Right lobe of liver (tissue), 6 donors: ENCODE data around the gene POLN. TPM values are rescaled to one million over a fixed set of nuclear protein-coding genes. Genes with fewer than 3 reads are reported as not detected.

Source experiments
- ATAC-seq, 4 donors: fragments of 200-7000 bp; cut with Tn5 transposase; one replicate each; pipeline ENCODE4 v1.9.1; 2020; ENCODE audit warnings: mild to moderate bottlenecking in 4 of 4, moderate library complexity in 4 of 4
- DNase-seq, 3 donors: peaks; one replicate each; pipeline ENCODE4 v3.0.0-alpha.2; 2020
- H3K27ac ChIP-seq, 3 donors: fragments of 200-600 bp; one replicate each; pipeline ENCODE4 v1.8.0; 2022
- H3K27me3 ChIP-seq, 2 donors: fragments of 200-600 bp; one replicate each; pipeline ENCODE4 v1.8.0; 2022
- H3K36me3 ChIP-seq, 4 donors: fragments of 200-600 bp; sonication (generic) in 1 of 4; one replicate each; pipeline versions ENCODE4 v1.5.1 to v1.8.0; 2017 to 2022; ENCODE audit warnings: control low read depth in 1 of 4
- H3K4me1 ChIP-seq, 4 donors: fragments of 200-600 bp; sonication (generic) in 1 of 4; one replicate each; pipeline versions ENCODE4 v1.5.1 to v1.8.0; 2017 to 2022; ENCODE audit warnings: control low read depth in 1 of 4
- H3K4me3 ChIP-seq, 3 donors: fragments of 200-600 bp; one replicate each; pipeline ENCODE4 v1.8.0; 2022
- H3K9me3 ChIP-seq, 4 donors: fragments of 200-600 bp; sonication (generic) in 1 of 4; one replicate each; pipeline versions ENCODE4 v1.5.1 to v1.8.0; 2017 to 2022; ENCODE audit warnings: control low read depth in 1 of 4
- POLR2A ChIP-seq: fragments of 450-650 bp; IDR thresholded peaks from one replicate; pipeline ENCODE4 v1.6.1; 2017; ENCODE audit warnings: antibody characterized with exemption, mild to moderate bottlenecking
- WGBS: methylation state at CpG from one replicate; pipeline ENCODE4 v1.1.6; 2018; ENCODE audit warnings: low coverage, low lambda C conversion rate; ENCODE audit not compliant: insufficient coverage; ENCODE audit errors: missing lambda C conversion rate; 5-methylcytosine and 5-hydroxymethylcytosine counted together
- intact Hi-C, 2 donors: fragments of 100-400 bp; cut with DNase I; formaldehyde crosslinking; loops; one replicate each; pipeline versions ENCODE4 v1.11.2 to v1.14.1; 2022
- total RNA-seq, 6 experiments: library from RNA; depleted of rRNA in 2 of 6; stranded (reverse); fragments of >200 nt in 2 of 6; fragmentation: NEBNext Ultra II Directional in 3 of 6; extraction: Animal tissue kit (Norgen Biotek cat#: 25700) in 3 of 6; gene quantifications; one replicate each; pipeline versions ENCODE4 v1.1.0 to v1.2.4, GENCODE V29; 2016 to 2023
- TF ChIP-seq, protein P1 (sequence below), 4 donors: fragments of 200-600 bp in 3 of 4; fragments of 450-650 bp in 1 of 4; IDR thresholded peaks; one replicate each; pipeline versions ENCODE4 v1.5.1 to v1.8.0; 2016 to 2022; ENCODE audit warnings: antibody characterized with exemption in 4 of 4, mild to moderate bottlenecking in 2 of 4
- donor health status: DM: no; HTN: yes; CAD: no.
- donor health status: DM: no; HTN: no; CAD: no.
- donor health status: DM: no; HTN: no; CAD: no.
- donor health status: DM: no; HTN: yes; CAD: no.
- donor health status: DM: no; HTN: yes; CAD: no.

POLN gene
- total RNA-seq, 6 experiments from 2014 or later, result 0.87 to 2.5 (median 1.4) TPM

DNA sequence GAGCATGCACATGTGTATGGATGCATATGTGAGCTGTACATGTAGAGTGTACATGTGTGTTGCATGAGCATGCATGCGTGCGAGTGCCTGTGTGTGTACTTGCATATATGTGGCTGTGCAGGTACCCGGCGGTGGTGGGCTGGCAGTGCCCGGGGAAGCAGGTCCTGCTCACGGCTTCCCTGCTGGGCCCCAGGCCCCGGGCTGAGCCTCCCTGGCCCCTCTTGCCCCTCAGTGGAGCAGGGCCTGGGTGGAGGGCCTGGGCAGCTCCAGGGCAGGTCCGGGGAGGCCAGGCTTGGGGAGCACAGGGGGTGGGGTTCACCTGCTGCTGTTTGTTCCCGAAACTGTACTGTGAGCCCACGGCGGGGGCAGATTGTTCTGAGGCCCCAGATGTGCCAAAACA is 173.4 kb downstream of the POLN start:
- no peaks in the 10 kb centered on the region for H3K4me1 ChIP-seq
- H3K4me3 ChIP-seq, result no peak overlapping the region
- no peak for ATAC-seq
- no CpG with 5 or more reads among the region's 11 CpGs for WGBS
- no peaks in the 10 kb centered on the region for H3K27me3 ChIP-seq
- no peak overlapping the region for H3K27ac ChIP-seq
- TF ChIP-seq POLR2A, result no peak
- TF ChIP-seq, protein P1, sequence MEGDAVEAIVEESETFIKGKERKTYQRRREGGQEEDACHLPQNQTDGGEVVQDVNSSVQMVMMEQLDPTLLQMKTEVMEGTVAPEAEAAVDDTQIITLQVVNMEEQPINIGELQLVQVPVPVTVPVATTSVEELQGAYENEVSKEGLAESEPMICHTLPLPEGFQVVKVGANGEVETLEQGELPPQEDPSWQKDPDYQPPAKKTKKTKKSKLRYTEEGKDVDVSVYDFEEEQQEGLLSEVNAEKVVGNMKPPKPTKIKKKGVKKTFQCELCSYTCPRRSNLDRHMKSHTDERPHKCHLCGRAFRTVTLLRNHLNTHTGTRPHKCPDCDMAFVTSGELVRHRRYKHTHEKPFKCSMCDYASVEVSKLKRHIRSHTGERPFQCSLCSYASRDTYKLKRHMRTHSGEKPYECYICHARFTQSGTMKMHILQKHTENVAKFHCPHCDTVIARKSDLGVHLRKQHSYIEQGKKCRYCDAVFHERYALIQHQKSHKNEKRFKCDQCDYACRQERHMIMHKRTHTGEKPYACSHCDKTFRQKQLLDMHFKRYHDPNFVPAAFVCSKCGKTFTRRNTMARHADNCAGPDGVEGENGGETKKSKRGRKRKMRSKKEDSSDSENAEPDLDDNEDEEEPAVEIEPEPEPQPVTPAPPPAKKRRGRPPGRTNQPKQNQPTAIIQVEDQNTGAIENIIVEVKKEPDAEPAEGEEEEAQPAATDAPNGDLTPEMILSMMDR (IDR thresholded peaks at IDR 0.05), result no peak
- intact Hi-C loops, result no loop called here
- DNase-seq, result peak in 1 of 3 donors; percentile 45
- no peaks in the 10 kb centered on the region for H3K9me3 ChIP-seq
- H3K36me3 ChIP-seq, result no peaks in the 10 kb centered on the region

DNA sequence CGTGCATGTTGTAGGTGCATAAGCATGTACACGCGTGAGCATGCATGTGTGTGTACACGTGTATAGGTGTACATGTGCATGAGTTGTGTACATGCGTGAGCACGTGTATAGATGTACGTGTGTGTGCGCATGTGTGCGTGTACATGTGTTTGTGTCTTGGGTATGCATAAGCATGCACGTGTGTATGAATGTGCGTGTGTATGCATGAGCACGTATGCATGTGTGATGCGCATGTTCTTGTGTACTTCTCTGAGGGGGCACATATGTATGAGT is 173.8 kb downstream of the POLN start:
- Histone ChIP-seq H3K27me3 (no peaks in the 10 kb centered on the region), H3K9me3 (no peaks in the 10 kb centered on the region), H3K36me3 (no peaks in the 10 kb centered on the region), H3K4me1 (no peaks in the 10 kb centered on the region), H3K27ac (no peak overlapping the region), H3K4me3 (no peak overlapping the region)
- TF ChIP-seq, protein P1 (IDR thresholded peaks at IDR 0.05), result no peak
- no peak for TF ChIP-seq POLR2A
- ATAC-seq, result no peak
- intact Hi-C loops, result no loop called here
- no peak for DNase-seq
- WGBS, result 92% methylated on average over 11 of the region's 13 CpGs

DNA sequence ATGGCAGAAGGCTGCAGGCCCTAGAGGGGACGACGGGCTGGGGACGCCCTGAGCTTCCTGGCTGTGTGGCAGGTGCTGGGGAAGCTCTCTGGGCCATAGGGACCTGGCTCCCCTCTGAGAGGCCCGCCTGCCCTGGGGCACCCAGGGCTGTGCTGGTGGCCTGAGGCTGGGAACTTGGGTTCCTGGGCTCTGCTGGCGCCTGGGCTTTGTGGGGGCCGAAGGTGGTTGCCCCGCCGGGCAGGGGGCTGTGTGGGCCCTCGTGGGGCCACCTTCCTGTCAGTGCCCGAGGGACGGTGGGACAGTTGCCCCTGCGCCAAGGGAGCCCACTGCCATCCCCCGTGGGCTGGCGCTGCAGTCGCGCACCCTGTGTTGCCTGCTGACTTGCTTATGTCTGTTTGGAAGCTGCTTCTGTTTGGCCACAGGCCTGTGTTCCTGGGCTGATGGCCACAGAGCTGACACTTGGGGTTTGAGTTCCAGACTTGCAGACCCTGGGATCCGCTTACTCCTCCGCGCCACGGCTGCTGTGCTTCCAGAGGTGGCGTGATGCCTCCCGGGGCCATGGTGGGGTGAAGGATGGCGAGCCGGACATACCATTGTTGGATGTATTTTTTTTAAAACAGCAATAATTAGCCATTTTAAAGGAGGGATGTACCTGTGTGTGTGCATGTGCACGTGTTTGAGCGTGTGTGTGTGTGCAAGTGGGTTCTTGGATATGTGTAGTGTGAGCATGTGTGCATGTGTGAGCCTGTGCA is 174.3 kb downstream of the POLN start:
- no peak overlapping the region for H3K27ac ChIP-seq
- 84% methylated on average over 15 of the region's 26 CpGs for WGBS
- TF ChIP-seq POLR2A, result no peak
- TF ChIP-seq, protein P1 (IDR thresholded peaks at IDR 0.05), result no peak
- no peaks in the 10 kb centered on the region for H3K36me3 ChIP-seq
- no peaks in the 10 kb centered on the region for H3K27me3 ChIP-seq
- no peak overlapping the region for H3K4me3 ChIP-seq
- intact Hi-C loops, result no loop called here
- H3K9me3 ChIP-seq, result no peaks in the 10 kb centered on the region
- no peak for ATAC-seq
- H3K4me1 ChIP-seq, result no peaks in the 10 kb centered on the region
- DNase-seq, result peak in 1 of 3 donors; percentile 44

DNA sequence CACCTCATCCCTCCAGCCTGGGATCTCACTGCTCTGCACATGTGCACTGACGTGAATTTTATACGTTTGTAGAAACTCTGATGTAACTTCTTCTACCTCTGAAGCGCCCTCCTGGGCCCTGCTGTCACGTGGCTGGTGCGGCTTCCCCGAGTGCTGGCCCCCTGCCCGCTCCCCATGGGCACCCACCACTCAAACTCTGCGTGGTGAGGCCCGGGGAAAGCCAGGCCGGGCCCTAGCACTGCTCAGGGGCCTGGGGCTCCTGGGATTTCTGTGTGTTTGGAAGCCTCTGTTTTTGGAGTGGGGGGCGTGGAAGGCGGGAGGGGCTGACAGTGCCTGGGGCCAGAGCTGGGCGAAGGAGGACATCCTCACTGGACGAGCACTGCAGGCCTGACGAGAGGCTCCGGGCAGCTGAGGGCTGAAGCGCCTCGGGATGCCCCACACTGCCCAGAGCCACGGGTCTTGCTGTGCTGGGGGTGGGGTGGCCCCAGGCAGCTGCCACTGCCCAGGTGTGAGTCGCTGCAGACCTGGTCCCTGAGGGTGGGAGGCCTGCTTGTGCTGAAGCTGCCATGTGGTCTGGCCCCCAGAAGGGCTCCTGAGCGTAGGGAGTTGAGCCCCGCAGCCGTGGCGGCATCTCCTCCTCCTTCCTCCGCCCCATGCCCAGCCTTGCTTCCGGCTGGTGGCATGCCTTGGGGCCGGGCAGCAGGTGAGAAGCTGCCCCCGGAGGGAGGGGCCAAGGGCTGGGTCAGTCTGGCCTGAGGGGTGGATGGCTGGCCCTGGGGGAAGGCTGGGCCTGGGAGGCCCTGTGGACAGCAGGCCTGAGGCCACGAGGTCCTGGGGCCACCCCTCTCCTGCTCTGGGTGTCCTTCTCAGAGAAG is 175.1 kb downstream of the POLN start:
- H3K4me1 ChIP-seq, result no peaks in the 10 kb centered on the region
- TF ChIP-seq, protein P1 (IDR thresholded peaks at IDR 0.05), result no peak
- TF ChIP-seq POLR2A, result no peak
- DNase-seq (peak in 2 of 3 donors; percentile 15 to 47), ATAC-seq (no peak)
- no peaks in the 10 kb centered on the region for H3K36me3 ChIP-seq
- H3K27me3 ChIP-seq, result no peaks in the 10 kb centered on the region
- H3K9me3 ChIP-seq, result no peaks in the 10 kb centered on the region
- intact Hi-C loops, result no loop called here
- no peak overlapping the region for H3K4me3 ChIP-seq
- WGBS, result no CpG with 5 or more reads among the region's 29 CpGs
- H3K27ac ChIP-seq, result no peak overlapping the region
